ENCODE measurements around the gene CLOCK. TPM values are rescaled to one million over a fixed set of nuclear protein-coding genes. Genes with fewer than 3 reads are reported as not detected.

CLOCK gene
- total and polyA plus RNA-seq, 9 of the 15 experiments (the other 6 are each of a cell fraction or from before 2014, with no cell fraction given): 3.7 to 14.4 (median 9.4) TPM

DNA sequence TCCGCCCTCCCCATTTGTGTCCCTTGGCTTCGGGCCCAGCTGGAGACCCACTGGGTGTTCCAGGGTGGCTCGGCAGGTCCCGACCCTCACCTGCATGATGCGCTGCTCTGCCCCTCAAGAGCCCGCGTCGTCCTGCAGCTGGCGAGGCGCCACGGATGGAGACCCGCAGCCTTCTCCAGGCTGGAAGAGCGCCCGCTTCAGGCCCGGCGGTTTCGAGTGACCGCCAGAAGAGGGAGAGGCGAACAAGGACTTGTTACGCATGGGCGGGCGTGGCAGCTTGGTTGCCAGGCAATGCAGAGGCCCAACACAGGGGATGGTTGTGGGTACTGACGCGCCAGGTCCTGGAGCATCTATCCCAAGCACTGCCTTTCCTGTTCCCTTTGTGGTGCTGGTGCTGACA is 45.3 kb upstream of the CLOCK start, which contains the start of gene PDCL2 (continued):
- TF ChIP-seq ELK3 (CRISPR knock-in tag; IDR thresholded peaks at IDR 0.05): no peak
- TF ChIP-seq RAD51 (IDR thresholded peaks at IDR 0.05; ENCODE audit: borderline replicate concordance, low read depth): no peak
- TF ChIP-seq MYNN (IDR thresholded peaks at IDR 0.05): 0 out of 2 replicates have a peak, but pooled peaks have one; percentile 10
- no peak for TF ChIP-seq MYNN (CRISPR knock-in tag; IDR thresholded peaks at IDR 0.05)
- no peak for TF ChIP-seq ZBTB17 (CRISPR knock-in tag; IDR thresholded peaks at IDR 0.05)
- TF ChIP-seq KLF1 (tag; IDR thresholded peaks at IDR 0.05): 0 out of 2 replicates have a peak, but pooled peaks have one; percentile 24
- TF ChIP-seq NCOA1 (IDR thresholded peaks at IDR 0.05; ENCODE audit: low read depth): no peak
- peak; percentile 98 for TF ChIP-seq RBM22 (IDR thresholded peaks at IDR 0.05; ENCODE audit: low read depth, low read length, poor library complexity, severe bottlenecking)
- TF ChIP-seq, protein P1, sequence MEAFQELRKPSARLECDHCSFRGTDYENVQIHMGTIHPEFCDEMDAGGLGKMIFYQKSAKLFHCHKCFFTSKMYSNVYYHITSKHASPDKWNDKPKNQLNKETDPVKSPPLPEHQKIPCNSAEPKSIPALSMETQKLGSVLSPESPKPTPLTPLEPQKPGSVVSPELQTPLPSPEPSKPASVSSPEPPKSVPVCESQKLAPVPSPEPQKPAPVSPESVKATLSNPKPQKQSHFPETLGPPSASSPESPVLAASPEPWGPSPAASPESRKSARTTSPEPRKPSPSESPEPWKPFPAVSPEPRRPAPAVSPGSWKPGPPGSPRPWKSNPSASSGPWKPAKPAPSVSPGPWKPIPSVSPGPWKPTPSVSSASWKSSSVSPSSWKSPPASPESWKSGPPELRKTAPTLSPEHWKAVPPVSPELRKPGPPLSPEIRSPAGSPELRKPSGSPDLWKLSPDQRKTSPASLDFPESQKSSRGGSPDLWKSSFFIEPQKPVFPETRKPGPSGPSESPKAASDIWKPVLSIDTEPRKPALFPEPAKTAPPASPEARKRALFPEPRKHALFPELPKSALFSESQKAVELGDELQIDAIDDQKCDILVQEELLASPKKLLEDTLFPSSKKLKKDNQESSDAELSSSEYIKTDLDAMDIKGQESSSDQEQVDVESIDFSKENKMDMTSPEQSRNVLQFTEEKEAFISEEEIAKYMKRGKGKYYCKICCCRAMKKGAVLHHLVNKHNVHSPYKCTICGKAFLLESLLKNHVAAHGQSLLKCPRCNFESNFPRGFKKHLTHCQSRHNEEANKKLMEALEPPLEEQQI (IDR thresholded peaks at IDR 0.05): peak; percentile 38; the same call in 1 of the 2 replicates
- no peak for TF ChIP-seq ARID2 (IDR thresholded peaks at IDR 0.05)
- TF ChIP-seq HMGN3 (IDR thresholded peaks at IDR 0.05; ENCODE audit: borderline replicate concordance, extremely low read depth, insufficient read length, low read depth, low read length): peak; percentile 31
- peak; percentile 99 for TF ChIP-seq ZBTB33 (CRISPR knock-in tag; IDR thresholded peaks at IDR 0.05)
- TF ChIP-seq PRMT5 (CRISPR knock-in tag; IDR thresholded peaks at IDR 0.05): no peak

Measured in K562 (cell line).